ENCODE data around the gene PFDN4. TPM values are rescaled to one million over a fixed set of nuclear protein-coding genes. Genes with fewer than 3 reads are reported as not detected.

Gene PFDN4
- total and polyA plus RNA-seq, 2 of the 4 experiments (the other 2 are of a cell fraction), result 14.9 to 93.2 TPM

DNA sequence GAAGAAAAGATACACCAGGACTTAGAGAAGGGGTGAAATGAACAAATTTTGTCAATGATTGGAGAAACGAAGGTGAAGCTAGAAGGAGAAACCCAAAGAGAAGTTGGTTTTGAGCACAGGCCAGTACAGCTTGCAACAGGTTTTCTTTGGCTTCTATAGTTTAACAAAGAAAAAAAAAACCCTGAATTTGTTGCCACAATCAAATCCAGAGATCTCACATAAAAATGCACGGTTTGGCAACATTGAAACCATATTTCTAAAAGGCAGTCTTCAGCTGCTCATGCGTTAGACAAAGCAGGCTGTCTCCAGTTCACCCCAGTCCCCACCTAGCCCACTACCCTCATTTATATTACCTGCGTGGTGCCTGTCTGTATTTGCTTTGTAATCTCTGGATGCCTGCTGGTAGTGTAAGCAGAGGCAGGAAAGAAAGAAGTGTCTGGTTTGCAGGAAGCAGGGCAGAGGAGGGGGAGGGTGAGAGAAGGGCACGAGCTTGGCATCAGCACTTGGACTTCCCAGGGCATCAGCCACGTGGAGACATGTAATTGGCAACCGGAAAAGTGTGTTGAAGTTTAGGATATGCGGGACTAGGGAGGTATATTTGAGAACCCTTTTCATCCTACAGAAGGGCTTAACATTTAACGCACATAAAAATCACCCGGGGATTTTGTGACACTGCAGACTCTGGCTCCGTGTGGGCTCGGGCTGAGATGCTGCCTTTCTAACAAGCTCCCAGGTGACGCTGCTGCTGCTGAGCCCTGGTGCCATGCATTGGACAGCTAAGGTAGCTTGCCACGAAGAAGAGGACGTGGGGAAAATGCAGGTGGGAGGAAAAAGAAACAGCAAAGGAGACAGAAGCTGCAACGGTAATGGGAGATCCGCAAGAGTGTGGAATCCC is 14.4 kb downstream of the PFDN4 start:
- POLR2A ChIA-PET (ENCODE audit: unreplicated experiment), result no interaction called here
- H3K27ac ChIP-seq (ENCODE audit: insufficient read depth, low read length), result no peak overlapping the region
- H4K91ac ChIP-seq (ENCODE audit: insufficient read depth, low read depth, low read length), result no peak overlapping the region
- no peak overlapping the region for H2BK15ac ChIP-seq (ENCODE audit: low read depth, low read length)
- no peak overlapping the region for H4K8ac ChIP-seq (ENCODE audit: low read depth in 2 of 2, low read length in 2 of 2)
- no peaks in the 10 kb centered on the region for H3K9me1 ChIP-seq (ENCODE audit: insufficient read depth, low read length)
- no peak overlapping the region for H2AK9ac ChIP-seq (replicated peaks; ENCODE audit: low read depth, low read length, poor library complexity)
- peaks cover under 1 to 5% of the 10 kb centered on the region in 2 experiments; a peak in 1 of 4 replicates for H3K79me1 ChIP-seq (ENCODE audit: low read depth in 1 of 2, low read length in 2 of 2)
- H4K5ac ChIP-seq (ENCODE audit: low read depth, low read length), result no peak overlapping the region
- H3K9me3 ChIP-seq (ENCODE audit: control insufficient read depth, insufficient read depth, low read length), result no peaks in the 10 kb centered on the region
- no peak for ATAC-seq (ENCODE audit: low read depth)
- intact Hi-C loops (cut with micrococcal nuclease), result loop anchor here (5.0 to 10.0 kb wide), 2 partner anchors 123 to 255 kb away; partner anchors contain the start of gene DOK5
- H3K36me3 ChIP-seq (ENCODE audit: control insufficient read depth, insufficient read depth, low read length), result peaks cover 3% of the 10 kb centered on the region; the same call in 1 of the 2 replicates
- no peak overlapping the region for H2BK120ac ChIP-seq (ENCODE audit: low read depth, low read length)
- no peaks in the 10 kb centered on the region for H4K20me1 ChIP-seq (ENCODE audit: insufficient read depth, low read length)
- H3K14ac ChIP-seq (replicated peaks; ENCODE audit: low read depth, low read length), result no peak overlapping the region
- TF ChIP-seq, protein P1, sequence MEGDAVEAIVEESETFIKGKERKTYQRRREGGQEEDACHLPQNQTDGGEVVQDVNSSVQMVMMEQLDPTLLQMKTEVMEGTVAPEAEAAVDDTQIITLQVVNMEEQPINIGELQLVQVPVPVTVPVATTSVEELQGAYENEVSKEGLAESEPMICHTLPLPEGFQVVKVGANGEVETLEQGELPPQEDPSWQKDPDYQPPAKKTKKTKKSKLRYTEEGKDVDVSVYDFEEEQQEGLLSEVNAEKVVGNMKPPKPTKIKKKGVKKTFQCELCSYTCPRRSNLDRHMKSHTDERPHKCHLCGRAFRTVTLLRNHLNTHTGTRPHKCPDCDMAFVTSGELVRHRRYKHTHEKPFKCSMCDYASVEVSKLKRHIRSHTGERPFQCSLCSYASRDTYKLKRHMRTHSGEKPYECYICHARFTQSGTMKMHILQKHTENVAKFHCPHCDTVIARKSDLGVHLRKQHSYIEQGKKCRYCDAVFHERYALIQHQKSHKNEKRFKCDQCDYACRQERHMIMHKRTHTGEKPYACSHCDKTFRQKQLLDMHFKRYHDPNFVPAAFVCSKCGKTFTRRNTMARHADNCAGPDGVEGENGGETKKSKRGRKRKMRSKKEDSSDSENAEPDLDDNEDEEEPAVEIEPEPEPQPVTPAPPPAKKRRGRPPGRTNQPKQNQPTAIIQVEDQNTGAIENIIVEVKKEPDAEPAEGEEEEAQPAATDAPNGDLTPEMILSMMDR (conservative IDR thresholded peaks at IDR 0.05; ENCODE audit: low read depth, low read length), result no peak
- TF ChIP-seq, protein P2, sequence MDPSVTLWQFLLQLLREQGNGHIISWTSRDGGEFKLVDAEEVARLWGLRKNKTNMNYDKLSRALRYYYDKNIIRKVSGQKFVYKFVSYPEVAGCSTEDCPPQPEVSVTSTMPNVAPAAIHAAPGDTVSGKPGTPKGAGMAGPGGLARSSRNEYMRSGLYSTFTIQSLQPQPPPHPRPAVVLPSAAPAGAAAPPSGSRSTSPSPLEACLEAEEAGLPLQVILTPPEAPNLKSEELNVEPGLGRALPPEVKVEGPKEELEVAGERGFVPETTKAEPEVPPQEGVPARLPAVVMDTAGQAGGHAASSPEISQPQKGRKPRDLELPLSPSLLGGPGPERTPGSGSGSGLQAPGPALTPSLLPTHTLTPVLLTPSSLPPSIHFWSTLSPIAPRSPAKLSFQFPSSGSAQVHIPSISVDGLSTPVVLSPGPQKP (IDR thresholded peaks at IDR 0.05; ENCODE audit: borderline replicate concordance, low read depth, low read length), result no peak
- TF ChIP-seq MAZ (IDR thresholded peaks at IDR 0.05; ENCODE audit: borderline replicate concordance, low read depth, low read length), result no peak
- TF ChIP-seq CHD1 (IDR thresholded peaks at IDR 0.05; ENCODE audit: low read depth, low read length), result no peak
- no peak for TF ChIP-seq RCOR1 (IDR thresholded peaks at IDR 0.05; ENCODE audit: insufficient replicate concordance, low read length)
- TF ChIP-seq BHLHE40 (IDR thresholded peaks at IDR 0.05; ENCODE audit: low read depth, low read length), result no peak
- TF ChIP-seq RAD21 (IDR thresholded peaks at IDR 0.05; ENCODE audit: low read length), result no peak
- TF ChIP-seq, protein P3, sequence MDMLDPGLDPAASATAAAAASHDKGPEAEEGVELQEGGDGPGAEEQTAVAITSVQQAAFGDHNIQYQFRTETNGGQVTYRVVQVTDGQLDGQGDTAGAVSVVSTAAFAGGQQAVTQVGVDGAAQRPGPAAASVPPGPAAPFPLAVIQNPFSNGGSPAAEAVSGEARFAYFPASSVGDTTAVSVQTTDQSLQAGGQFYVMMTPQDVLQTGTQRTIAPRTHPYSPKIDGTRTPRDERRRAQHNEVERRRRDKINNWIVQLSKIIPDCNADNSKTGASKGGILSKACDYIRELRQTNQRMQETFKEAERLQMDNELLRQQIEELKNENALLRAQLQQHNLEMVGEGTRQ (IDR thresholded peaks at IDR 0.05; ENCODE audit: low read depth, low read length), result no peak
- no peak for TF ChIP-seq CEBPB (IDR thresholded peaks at IDR 0.05; ENCODE audit: low read depth, low read length)
- TF ChIP-seq FOS (IDR thresholded peaks at IDR 0.05; ENCODE audit: low read depth, low read length), result no peak
- TF ChIP-seq POLR2A (IDR thresholded peaks at IDR 0.05; ENCODE audit: low read depth, low read length), result no peak
- no peak for TF ChIP-seq SMC3 (IDR thresholded peaks at IDR 0.05; ENCODE audit: low read depth, low read length)
- TF ChIP-seq MXI1 (IDR thresholded peaks at IDR 0.05; ENCODE audit: borderline replicate concordance, low read depth, low read length), result no peak
- WGBS, 2 experiments (ENCODE audit: extremely low coverage in 2 of 2, insufficient read length in 1 of 2), result 86% methylated on average over 9 of the region's 17 CpGs; no CpG with 5 or more reads in 1 of the 2 experiments
- in situ Hi-C loops (cut with MboI; ENCODE audit: low sequenced_read_pairs), result loop anchor here (5.0 kb wide), 1 partner anchor 425 kb away; no protein-coding TSS in a partner anchor
- BruUV-seq (replicated peaks), result no TSS peak
- dilution Hi-C loops (cut with HindIII; ENCODE audit: low sequenced_read_pairs, unreplicated experiment), result no loop called here
- 0 out of 2 replicates have a peak, but pooled peaks cover 3% of the 10 kb centered on the region for H3K4me1 ChIP-seq (ENCODE audit: control insufficient read depth, insufficient read depth, low read length)
- DNase-seq, result no peak
- H3K18ac ChIP-seq (ENCODE audit: low read depth, low read length), result no peak overlapping the region
- CTCF ChIA-PET, result no interaction called here
- no peak overlapping the region for H3K56ac ChIP-seq (ENCODE audit: extremely low read depth, insufficient read depth, low read length)
- no peak overlapping the region for H3K9ac ChIP-seq (ENCODE audit: low read depth, low read length)
- H2BK20ac ChIP-seq (ENCODE audit: low read depth, low read length), result no peak overlapping the region
- H3K23ac ChIP-seq (ENCODE audit: low read depth, low read length), result no peak overlapping the region
- H2AFZ ChIP-seq (replicated peaks; ENCODE audit: low read length, poor library complexity), result no peak overlapping the region
- H3K4me2 ChIP-seq (ENCODE audit: low read depth, low read length), result no peak overlapping the region
- H3K4ac ChIP-seq (ENCODE audit: low read depth, low read length), result no peak overlapping the region
- H3K27me3 ChIP-seq (ENCODE audit: control insufficient read depth, insufficient read depth, low read length), result no peaks in the 10 kb centered on the region
- no peak overlapping the region for H3K4me3 ChIP-seq (ENCODE audit: insufficient read depth, low read depth, low read length)
- no peak overlapping the region for H2AK5ac ChIP-seq (ENCODE audit: low read depth, low read length)
- no peak overlapping the region for H2BK5ac ChIP-seq (ENCODE audit: low read depth, low read length, poor library complexity, severe bottlenecking)
